Measurements from ENCODE around the gene HOOK2.

The HOOK2 gene

DNA sequence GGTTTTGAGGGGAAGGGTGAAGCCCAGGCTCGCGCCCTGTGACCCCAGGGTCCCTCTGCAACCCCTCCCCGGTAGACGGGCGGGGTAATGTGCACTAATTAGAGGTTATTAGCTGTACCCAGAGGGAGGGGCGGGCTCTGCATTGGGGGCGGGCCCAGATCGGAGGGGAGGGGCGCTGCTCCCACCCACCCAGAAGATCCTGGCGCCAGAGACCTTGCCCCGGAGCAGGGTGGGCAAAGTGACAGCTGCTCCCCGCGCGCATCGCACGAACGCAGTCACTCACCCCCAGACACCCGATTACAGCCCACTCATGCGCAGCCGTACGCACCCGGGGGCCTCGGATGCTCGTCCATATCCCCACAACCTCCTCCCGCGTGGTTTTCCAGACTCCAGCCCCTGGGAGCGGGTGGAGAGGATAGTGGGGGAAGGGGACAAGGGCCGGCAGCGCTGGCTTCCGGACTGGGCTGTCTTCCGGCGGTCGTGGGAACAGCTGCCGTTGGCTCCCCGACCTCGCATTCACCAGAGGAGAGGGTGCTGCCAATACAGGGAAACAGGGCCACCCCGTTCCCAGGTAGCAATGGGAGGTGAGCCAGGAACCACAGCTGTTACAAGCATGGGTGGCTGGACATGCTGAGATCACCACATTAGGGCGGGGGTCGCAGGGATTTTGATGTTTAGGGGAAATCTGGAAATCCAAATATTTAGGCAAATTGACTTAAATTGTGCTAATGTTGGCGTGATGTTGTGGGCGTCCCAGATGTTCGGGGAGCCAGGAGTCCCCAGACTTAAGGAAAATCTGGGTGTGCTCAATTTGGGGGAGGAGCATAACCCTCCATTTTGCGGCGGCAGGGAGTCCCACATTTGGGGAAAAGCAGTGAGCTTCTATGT is 2.9 kb upstream of the HOOK2 start:
- no peak for DNase-seq (ENCODE audit: low read depth)
- TF ChIP-seq, protein P1, sequence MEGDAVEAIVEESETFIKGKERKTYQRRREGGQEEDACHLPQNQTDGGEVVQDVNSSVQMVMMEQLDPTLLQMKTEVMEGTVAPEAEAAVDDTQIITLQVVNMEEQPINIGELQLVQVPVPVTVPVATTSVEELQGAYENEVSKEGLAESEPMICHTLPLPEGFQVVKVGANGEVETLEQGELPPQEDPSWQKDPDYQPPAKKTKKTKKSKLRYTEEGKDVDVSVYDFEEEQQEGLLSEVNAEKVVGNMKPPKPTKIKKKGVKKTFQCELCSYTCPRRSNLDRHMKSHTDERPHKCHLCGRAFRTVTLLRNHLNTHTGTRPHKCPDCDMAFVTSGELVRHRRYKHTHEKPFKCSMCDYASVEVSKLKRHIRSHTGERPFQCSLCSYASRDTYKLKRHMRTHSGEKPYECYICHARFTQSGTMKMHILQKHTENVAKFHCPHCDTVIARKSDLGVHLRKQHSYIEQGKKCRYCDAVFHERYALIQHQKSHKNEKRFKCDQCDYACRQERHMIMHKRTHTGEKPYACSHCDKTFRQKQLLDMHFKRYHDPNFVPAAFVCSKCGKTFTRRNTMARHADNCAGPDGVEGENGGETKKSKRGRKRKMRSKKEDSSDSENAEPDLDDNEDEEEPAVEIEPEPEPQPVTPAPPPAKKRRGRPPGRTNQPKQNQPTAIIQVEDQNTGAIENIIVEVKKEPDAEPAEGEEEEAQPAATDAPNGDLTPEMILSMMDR (conservative IDR thresholded peaks at IDR 0.05; ENCODE audit: low read depth, low read length): no peak
- H3K4me3 ChIP-seq (ENCODE audit: low read length): peak overlapping the region; percentile 68

DNA sequence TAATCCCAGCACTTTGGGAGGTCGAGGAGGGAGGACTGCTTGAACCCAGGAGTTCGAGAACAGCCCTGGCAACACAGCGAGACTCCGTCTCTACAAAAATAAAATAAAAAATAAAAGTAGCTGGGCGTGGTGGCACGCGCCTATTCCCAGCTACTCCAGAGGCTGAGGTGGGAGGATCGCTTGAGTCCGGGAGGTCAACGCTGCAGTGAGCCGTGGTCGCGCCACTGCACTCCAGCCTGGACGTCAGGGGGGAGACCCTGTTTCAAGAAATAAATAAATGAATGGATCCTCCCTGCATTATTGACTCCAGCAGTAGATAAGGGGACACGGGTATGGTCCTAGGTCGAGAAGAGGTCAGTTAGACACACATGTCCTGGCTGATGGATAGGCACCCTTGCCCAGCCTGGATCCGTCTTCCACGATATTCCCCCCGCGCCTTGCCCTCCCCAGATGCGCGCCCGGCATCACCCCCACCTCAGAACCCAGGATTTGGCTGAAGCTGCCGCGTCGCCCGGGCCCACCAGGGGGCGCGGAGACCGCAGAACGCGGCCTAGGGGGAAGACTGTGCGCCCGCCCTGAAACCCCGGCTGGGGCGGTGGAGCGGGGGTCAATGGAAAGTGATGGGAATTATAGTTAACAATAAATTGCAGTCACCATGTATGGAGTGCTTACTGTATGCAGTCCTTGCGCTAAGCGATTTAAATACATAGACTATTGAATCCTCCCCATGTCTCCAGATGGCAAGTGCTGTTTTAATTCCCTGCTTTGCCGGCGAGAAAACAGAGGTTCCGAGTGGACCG is 2.1 kb upstream of the HOOK2 start:
- TF ChIP-seq, protein P1 (conservative IDR thresholded peaks at IDR 0.05; ENCODE audit: low read depth, low read length): peak; percentile 91
- peak overlapping the region; percentile 68 for H3K4me3 ChIP-seq (ENCODE audit: low read length)
- DNase-seq (ENCODE audit: low read depth): no peak

DNA sequence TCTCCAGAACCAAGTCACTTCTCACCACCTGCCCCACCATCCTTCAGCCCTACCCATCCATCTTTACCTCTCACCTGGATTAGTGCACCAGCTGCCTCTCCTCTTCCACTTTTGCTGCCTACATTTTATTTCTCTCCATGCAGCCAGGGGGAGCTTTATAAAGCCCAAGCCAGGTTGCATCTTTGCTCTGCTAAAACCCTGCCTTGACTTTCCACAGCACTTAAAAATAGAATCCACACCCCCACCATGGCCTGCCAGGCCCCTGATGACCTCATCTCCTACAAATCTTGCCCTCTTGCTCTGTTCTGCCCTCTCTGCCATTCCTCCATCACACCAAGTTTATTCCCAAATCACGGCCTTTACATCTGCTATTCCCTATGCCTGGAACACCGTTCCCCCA is 1.8 kb downstream of the HOOK2 start:
- no peak overlapping the region for H3K4me3 ChIP-seq (ENCODE audit: low read length)
- TF ChIP-seq, protein P1 (conservative IDR thresholded peaks at IDR 0.05; ENCODE audit: low read depth, low read length): peak; percentile 61
- no peak for DNase-seq (ENCODE audit: low read depth)

DNA sequence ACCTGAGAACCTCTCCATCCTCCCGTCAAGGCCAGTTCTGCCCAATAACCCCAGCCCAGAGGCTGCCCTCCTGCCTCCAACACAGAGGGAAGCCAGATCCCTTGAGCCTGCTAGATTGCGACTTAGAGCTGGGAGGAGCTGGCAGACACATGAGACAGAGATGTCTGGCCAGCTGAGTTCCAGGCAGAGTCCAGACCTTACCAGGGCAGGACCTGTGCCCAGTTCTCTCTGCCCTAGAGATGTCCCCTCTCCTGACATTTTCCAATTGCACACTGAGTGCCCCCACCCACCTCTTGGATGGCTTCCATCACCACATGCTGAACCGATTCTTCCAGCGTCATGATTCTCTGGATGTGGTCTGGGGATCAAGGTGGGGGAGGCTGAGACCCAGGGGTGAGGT is 3.0 kb downstream of the HOOK2 start:
- H3K4me3 ChIP-seq (ENCODE audit: low read length): no peak overlapping the region
- no peak for DNase-seq (ENCODE audit: low read depth)
- TF ChIP-seq, protein P1 (conservative IDR thresholded peaks at IDR 0.05; ENCODE audit: low read depth, low read length): no peak

DNA sequence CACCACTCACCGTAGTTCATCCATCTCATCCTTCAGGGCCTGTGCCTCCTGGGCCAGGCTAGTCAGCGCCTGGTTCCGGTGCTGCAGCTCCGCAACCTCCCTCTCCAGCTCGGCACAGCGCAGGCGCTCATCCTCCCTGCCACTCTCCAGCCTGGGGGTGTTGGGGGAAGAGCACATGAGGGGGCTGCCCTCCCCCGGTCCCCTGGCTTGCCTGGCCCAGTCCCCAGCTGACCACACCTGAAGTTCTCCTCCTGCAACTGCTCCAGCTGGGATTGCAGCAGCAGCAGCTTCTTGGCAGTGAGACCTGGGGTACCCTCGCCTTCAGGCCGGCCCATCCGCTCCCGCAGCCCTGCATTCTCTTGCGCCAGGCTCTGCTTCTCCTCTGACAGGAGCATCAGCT is 4.4 kb downstream of the HOOK2 start:
- DNase-seq (ENCODE audit: low read depth): no peak
- TF ChIP-seq, protein P1 (conservative IDR thresholded peaks at IDR 0.05; ENCODE audit: low read depth, low read length): no peak
- H3K4me3 ChIP-seq (ENCODE audit: low read length): no peak overlapping the region

DNA sequence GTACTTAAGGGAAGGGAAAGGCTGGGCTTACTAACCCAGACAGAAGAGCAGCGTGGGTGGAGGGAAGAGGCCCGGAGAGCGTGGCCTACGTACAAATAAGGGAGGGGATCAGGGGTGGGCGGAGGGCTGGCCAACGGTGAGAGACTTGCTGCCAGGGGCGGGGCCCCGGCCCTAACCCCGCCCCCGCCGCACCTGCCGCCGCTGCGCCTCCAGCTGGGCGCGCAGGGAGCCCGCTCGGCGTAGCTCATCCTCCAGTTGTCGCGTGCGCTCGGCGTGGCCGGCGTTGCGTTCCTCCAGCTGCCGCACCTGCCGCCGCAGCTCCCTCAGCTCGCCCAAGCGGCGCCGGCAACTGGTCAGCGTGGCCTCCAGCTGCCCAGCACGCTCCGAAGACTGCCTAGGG is 5.7 kb downstream of the HOOK2 start:
- no peak for DNase-seq (ENCODE audit: low read depth)
- no peak overlapping the region for H3K4me3 ChIP-seq (ENCODE audit: low read length)
- TF ChIP-seq, protein P1 (conservative IDR thresholded peaks at IDR 0.05; ENCODE audit: low read depth, low read length): no peak
